HPDE6-E6E7 (cell line): ENCODE measurements around the gene ERVW-1.
"Not testable (repeated sequence)": the region's sequence is repeated elsewhere in the genome, so short reads cannot be mapped to it uniquely, and the experiment has no call there.

ENCODE experiments used
- DNase-seq: peaks from one replicate; pipeline ENCODE4 v3.0.0; 2011; ENCODE audit warnings: missing footprints; ENCODE audit errors: extremely low spot score

ERVW-1 gene

DNA sequence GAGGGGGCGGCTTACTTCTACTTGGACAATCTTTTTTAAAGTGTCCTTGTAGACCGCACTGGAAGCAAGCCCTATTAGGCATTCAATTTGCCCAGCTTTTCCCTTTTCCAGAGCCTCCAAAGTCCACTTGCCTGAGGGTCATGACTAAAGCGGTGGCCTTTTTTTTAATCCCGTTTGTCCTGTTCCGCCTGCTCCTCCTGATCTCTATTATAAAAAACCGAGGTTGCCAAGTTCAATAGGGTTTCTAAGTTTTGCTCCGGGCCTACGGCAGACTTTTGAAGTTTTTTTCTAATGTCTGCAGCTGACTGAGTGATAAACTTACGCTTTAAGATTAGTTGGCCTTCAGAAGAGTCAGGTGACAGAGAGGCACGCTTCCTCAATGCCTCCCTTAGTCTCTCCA is 3.8 kb downstream of the ERVW-1 start:
- not testable (repeated sequence) for DNase-seq

- DNase-seq = not testable (repeated sequence)
Observed at GRCh38 chr7:92468589-92468988, 9.2 kb downstream of the ERVW-1 start.

DNA sequence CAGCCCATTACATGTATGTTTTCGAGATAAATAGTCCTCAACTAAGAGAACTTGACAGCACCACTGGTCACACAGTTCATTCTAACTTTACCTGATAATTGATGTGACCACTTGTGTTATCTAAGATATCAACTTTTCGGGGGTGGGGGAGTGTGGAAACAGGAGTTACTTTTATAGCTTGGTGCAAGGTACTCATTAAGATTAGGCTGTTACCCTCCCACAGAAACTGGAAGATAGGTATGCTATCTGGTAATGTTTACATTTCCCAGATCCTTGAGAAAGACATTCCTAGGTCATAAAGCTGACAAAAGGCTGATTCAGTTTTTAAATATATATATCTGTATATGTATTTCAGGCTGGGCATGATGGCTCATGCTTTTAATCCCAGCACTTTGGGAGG is 11.1 kb downstream of the ERVW-1 start:
- no peak for DNase-seq

GRCh38 chr7:92464515-92464914 is 13.2 kb downstream of the ERVW-1 start:
- DNase-seq = peak; percentile 33

DNA sequence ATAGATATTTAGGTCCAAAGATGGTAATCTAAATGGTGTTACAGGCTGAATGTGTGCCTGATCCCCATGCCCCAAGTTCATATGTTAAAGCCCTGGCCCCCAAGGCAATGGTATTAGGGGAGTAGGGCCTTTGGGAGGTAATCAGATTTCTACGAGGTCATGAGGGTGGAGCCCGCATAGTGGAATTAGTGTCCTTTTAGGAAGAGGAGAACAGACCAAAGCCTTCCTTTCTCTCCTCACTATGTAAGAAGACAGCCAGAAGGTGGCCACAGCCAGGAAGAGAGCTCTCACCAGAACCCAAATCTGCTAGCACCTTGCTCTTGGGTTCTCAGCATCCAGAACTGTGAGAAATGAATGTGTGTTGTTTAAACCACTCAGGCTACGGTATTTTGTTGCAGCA is 15.2 kb downstream of the ERVW-1 start:
- DNase-seq = no peak

DNA sequence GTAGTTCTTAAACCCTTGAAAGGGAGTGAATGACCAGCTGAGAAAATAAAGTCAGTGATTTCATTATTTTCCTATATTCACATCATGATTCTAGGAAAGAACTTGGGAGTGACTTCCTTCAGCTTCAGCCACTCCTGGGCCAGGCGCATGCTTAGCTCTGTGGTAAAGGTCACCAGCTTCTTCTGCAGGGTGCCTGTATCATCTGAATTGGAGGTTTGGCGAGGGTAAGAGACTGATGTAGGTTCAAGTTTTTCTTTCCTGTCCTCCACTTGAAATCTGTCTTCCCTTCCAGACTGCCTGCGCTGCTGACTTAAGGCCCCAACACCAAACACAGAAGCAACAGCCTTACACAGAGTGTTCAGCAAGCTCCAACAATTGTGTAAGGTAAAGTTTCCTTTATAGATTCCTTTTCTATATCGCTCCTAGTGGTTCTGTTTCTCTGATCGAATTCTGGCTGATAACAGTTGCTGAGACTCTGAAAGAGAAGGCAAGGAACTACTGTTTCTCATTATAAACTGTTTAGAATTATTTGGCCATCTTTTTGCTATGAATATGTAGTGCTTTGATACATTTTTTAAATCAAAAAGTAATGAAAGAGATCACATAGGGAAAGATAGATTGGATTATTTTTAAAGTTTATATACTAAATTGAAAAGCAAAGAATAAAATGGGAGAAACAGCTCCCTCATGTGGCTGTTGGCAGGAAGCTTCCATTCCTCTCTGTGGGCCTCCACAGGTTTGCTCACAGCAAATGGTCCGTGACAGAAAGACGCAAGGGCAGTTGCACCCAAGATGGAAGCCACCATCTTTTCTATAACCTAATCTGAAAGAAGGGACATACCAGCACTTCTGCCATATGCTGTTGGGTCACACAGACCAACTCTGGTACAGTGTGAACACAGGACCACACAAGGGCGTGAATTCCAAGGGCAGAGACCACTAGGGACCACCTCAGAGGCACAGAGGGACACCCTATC is 16.4 kb downstream of the ERVW-1 start:
- DNase-seq = no peak

DNA sequence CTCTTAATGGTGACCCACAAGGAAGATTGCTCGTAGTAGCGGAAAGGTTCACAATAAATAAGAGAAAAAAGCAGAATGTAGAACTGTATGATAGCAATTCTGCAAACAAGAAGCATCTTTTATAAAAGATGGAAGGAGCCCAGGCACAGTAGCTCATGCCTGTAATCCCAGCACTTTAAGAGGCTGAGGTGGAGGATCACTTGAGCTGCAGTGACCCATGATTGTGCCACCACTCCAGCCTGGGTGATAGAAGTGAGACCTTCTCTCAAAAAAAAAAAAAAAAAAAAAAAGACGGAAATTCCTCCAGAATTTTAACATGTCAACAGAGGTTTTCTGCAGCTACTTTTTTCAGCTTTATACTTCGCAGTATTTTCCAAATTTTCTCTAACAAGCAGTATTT is 17.2 kb downstream of the ERVW-1 start:
- no peak for DNase-seq

- DNase-seq = peak; percentile 9
Observed at GRCh38 chr7:92460109-92460508, 17.6 kb downstream of the ERVW-1 start.

DNA sequence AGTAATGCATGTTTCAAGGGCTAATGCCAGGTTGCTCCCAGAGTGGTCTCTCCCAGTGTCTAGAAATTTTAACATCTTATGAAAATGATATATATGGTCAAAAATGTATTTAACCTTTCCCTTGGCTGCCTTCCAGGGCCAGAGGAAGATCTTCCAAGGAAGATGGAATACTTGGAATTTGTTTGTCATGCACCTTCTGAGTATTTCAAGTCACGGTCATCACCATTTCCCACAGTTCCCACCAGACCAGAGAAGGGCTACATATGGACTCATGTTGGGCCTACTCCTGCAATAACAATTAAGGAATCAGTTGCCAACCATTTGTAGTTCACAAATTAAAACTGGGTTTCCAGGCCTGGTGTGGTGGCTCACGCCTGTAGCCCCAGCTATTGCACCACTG is 21.5 kb downstream of the ERVW-1 start:
- no peak for DNase-seq

- no peak for DNase-seq
Observed at GRCh38 chr7:92451645-92452044, 26.1 kb downstream of the ERVW-1 start.

GRCh38 chr7:92448205-92448747 is 29.5 kb downstream of the ERVW-1 start:
- DNase-seq = peak; percentile 32

GRCh38 chr7:92447345-92448204 is 30.2 kb downstream of the ERVW-1 start, which contains the start of gene GATAD1:
GATAD1 (plus strand) TSS chr7:92447482; CDS start chr7:92447730, 248 bp downstream.
- DNase-seq = peak; percentile 86

GRCh38 chr7:92446869-92447344 is 30.8 kb downstream of the ERVW-1 start:
- no peak for DNase-seq

DNA sequence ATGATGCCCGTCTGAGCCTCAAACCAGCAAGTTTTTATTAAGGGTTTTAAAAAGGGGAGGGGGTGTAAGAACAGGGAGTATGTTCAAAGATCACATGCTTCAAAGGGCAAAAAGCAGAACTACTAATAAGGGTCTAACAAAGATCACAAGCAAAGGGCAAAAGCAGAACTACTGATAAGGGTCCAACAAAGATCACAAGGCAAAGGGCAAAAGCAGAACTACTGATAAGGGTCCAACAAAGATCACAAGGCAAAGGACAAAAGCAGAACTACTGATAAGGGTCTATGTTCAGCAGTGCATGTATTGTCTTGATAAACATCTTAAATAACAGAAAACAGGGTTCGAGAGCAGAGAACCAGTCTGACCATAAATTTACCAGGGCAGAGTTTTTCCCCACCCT is 35.0 kb downstream of the ERVW-1 start:
- DNase-seq = not testable (repeated sequence)

- no peak for DNase-seq
Observed at GRCh38 chr7:92437956-92438491, 39.7 kb downstream of the ERVW-1 start.

- no peak for DNase-seq
Observed at GRCh38 chr7:92436612-92437445, 40.9 kb downstream of the ERVW-1 start.

GRCh38 chr7:92435542-92435941 is 42.2 kb downstream of the ERVW-1 start:
- no peak for DNase-seq

DNA sequence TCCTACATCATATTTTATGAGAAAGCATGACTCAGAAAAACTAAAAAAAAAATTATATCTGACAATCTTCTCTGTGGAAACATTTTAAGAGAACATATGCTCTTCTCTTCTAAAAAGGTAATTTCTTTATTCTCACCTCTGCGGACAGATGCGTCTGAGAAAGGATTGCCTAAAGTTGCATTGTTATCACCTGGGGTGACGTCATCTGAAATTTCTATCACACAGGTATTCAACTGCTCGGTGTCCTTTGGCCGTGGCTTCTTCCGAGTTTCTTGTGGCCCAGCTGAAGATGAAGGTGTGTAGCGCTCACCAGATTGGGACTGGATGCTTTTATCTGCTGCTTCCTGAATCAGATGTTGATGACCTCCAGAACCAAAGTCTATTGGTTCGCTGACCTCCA is 44.7 kb downstream of the ERVW-1 start:
- DNase-seq = no peak

DNA sequence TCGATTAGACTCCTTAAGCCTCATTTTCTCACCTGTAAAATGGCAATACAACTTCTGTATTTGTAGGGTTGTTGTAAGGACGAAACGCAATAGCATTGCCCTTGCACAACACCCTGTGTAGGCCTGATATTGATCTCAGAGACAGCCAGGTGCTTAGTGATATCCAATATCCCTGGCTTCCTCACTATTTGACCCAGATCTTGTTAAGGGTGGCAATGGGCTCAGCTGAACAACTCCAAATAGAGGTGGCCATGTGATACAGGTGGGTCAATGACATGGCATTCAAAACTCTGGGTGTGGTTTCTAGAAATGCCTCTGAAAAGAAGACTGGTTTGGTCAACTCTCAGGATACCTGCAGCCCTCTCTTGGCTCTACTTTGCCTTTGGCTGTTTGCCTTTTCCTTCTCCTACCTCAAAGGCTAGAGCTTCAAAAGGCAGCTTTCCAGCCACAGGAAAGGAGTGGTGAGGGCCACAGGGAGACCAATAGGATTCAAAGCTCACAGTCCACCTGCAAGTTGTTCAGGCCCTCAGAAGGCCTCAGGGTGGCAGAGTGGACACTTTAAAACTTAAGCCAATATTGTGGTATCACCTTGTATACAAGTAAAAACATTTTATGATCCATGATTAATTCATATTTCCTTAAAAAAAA is 45.3 kb downstream of the ERVW-1 start:
- DNase-seq = no peak

DNA sequence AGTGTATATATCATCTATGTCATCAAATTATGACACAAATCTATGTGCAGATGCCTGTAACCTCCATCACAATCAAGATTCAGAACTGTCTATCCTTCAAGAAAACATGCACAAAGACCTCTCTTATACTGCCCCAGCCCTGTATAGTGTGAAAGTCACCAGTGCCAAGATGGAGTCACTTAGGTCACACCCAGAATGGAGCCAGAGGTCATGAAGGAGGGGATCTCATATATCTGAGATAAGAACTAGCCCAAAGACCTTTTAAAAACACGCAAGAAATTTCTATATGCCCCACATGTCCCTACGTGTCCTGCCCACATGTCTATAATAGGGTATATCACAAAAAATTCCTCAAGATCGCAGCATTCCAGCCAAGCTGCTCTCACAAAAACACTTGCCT is 50.6 kb downstream of the ERVW-1 start:
- DNase-seq = no peak
